GM18508 (cell line): Measurements from ENCODE around the gene BCL6B.

ENCODE experiments used
- ATAC-seq: cut with Tn5 transposase; IDR thresholded peaks from one replicate; pipeline ENCODE4 v1.9.1; 2021; ENCODE audit warnings: moderate number of reproducible peaks; ENCODE audit not compliant: insufficient read depth, unreplicated experiment

The BCL6B gene

DNA sequence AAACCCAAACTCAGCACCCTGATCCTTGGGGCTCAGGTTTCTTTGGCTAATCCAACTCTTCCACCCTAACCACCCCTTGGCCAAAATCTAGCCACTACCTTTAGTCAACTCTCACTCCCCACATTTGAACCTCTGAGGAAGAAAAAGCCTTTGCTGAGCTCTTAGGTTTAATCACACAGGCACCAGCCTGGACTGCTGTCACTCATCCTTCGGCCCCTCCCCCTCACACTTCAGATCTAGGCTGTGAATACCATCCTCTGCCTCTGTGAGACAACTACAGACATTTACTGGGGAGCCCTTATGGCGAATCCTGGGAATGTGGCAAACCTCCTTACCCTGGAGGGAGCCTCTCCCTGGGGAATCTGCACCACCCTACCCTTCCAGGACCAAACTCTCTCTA lies 15.7 kb upstream of the BCL6B start:
- ATAC-seq: no peak

DNA sequence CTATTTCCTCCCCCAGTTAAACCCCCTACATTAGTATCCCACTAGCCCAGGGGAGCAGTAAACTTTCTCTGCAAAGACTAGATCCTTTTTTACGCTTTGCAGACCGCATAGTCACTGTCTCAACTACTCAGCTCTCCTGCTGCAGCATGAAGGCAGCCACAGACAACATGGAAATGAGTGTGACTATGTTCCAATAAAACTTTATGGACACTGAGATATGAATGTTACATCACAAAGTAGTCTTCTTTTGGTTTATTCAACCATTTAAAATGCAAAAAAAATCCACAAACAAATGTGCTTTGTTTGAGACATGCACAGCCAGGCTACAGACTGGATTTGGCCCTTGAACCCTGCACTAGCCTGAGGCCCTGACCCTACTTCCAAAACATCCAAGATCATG lies 12.3 kb upstream of the BCL6B start:
- ATAC-seq: no peak

DNA sequence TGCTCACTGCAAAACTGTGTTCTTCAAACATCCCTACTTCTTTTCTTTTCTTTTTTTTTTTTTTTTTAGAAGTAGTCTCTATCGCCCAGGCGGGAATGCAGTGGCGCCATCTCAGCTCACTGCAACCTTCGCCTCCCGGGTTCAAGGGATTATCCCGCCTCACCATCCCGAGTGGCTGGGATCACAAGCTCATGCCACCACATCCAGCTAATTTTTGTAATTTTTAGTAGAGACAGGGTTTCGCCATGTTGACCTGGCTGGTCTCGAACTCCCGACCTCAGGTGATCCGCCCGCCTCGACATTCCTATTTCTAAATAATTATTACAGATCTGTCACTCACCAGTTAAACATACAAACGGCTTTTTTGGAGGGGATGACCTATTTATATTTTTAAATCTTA lies 11.4 kb upstream of the BCL6B start:
- ATAC-seq: no peak

DNA sequence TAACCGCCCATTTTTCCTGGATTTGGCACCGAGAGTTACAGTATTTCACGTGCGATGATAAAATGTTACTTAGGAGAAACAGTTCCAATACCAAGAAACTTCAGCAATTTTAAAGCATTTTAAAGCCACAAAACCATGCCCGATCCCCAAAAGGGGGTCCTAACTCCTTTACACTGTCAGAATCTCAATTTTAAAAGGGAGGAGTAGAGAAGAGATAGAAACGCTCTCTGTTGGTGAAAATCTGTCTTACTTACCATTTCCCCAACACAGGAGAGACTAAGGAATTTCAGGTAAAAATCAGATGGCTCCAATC lies 11.0 kb upstream of the BCL6B start:
- ATAC-seq: no peak

DNA sequence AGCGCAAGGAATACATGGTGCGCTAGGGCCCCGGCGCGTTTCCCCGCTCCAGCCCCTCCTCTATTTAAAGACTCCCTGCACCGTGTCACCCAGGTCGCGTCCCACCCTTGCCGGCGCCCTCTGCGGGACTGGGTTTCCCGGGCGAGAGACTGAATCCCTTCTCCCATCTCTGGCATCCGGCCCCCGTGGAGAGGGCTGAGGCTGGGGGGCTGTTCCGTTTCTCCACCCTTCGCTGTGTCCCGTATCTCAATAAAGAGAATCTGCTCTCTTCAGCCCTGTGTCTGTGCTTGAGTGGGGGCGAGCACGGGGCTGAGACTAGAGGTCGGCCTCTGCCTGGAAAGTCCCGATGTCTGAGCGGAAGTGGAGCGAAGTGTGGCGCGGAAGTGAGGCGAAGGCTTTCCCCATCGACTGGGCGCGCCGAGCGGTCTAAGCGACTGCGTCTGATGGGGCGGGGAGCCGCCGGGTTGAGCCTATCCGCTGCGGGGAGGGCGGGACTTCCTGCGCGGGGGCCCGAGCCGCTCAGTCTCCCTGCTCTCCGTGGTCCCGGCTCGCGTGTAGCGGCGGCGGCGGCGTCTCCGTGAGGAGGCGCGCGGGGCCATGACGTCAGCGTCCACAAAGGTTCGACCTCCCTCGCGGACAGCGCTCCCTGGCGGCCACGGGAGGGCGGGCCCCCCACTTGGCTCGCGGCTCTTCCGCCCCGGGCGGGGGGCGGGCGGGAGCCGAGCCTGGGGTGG lies 8.4 kb upstream of the BCL6B start:
- peak; percentile 43 for ATAC-seq

DNA sequence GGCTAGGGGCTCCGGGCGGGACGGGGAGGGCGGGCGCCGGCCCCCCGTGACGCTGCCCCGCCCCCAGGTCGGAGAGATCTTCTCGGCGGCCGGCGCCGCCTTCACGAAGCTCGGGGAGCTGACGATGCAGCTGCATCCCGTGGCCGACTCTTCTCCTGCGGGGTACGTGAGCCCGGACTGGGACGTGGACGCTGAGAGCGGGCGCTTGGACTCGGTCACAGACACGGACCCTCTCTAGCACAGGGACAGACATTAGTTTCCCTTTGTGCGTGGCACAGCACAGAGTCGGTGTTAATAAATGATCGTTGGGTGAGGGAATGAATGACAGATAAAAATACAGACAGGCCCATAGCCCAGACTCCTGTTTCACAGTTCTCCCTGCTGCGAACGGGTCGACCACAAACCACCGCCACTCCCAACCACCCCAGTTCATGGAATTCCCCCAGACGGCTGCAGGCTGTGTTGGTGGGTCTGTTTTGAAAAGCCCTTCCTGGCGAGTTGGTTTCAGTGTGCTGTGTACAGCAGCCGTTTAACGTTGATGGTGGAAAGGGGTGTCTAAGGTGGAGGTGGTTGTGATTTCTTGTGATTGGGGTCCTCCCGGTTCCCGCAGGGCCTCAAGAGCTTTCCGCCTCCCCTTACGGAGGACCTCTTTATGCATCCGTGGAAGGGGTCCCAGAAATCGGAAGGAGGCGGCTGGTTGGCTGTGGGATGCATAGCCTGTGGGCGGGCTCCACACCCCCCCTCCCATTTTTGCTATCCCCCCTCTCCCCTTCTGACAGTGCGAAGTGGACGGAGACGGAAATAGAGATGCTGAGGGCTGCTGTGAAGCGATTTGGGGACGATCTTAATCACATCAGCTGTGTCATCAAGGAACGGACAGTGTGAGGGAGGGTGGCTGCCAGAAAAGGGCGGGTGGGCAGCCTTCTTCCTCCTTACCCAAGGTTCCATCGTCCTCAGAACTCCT lies 7.6 kb upstream of the BCL6B start:
- ATAC-seq: peak; percentile 10

DNA sequence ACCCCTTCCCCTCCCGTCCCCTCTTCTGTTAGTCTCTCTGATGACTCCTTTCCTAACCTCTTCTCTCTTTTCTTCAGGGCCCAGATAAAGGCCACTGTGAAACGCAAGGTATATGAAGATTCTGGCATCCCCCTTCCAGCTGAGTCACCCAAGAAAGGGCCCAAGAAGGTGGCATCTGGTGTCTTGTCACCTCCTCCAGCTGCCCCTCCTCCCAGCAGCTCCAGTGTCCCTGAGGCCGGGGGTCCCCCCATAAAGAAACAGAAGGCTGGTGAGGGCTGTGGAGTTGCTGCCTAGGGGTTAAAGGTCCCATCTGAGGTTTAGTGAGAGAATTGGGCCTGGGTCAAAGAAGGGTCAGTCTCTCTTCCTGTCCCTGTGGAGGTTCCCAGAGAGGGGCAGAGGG lies 6.4 kb upstream of the BCL6B start:
- no peak for ATAC-seq

DNA sequence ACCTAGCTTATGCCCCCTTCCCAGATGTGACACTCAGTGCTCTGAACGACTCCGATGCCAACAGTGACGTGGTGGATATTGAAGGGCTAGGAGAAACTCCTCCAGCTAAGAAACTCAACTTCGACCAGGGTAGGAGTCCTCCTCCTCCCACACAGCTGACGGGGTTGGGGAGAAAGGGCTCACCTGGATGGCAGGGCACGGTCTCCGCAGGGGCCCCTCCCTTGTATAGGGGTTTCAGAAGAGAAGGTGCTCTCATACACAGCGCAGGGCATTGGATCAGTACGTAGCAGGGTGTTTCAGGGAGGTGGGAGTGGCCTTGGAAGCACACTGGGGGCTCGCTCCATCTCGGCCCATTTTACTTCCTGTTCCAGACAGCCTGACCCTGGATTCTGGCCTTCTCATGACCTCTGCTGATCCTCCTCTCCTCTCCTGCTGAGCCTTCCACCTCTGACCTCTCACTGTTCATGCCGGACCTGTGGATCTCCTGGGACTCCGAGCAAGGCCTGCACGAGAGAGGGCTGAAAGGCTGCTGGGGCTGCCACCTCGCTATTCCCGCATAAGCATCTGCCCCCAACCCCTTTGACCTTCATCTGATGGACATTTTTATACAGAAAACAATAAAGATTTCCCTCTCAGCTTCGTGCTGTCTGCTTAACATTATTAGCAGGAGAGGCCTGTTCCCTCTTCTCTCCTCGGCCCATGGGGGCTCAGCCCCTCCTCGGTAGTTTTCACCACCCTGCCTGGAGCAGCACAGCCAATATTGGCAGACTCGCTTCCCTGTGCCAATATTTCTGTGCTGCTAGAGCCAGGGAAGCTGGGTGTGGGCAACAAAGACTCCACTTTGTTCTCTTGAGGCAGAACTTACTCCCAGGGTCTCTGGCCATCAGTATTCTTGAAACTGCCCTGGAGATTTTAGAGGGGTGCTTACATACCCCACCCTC lies 5.7 kb upstream of the BCL6B start:
- ATAC-seq: no peak

DNA sequence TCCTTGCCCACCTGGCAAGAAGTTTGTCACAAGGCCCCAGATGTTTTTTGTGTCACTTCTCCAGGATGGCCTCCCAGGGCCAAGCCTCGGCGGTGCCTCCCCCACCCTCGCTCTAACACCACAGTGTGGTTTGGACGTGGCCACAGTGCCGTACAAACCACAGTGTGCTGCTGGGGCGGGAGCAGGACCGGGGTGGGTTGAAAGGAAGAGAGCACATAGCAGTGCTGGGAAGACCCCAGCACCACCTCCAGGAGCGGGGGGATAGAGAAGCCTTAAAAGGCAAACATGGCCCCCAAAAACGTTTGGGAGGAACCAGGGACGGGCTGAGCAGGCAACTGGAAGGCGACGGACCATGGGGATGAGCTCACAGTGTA lies 5.0 kb upstream of the BCL6B start:
- no peak for ATAC-seq

DNA sequence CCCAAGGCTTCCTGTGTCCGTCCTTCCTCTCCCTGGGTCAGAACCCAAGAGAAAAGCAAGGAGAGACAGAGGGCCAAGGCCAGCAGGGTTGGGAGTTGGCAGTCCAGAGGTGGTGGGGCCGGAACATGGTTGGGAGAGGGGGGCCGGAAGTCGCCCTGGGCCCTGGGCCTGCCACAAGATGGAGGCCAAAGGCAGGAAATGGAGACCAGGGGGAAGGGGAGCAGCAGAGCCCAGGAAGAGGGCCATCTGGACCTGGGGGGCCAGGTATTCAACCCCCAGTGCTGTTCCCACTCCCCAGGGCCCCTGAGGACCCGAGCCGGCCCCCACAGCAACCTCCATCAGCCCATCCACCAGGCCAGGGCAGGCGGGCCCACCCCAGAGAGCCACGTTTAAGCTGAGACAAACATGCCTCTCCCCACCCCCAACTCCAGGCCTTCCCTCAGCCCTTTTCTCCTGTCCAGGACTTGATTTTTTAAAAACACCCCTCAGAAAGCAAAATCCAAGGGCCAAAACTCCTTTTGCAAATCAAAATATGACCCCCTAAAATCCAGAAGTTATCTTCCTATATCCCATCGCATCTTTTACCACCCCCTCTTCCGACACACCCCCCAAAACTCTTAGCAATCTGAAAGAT lies 4.4 kb upstream of the BCL6B start:
- no peak for ATAC-seq

DNA sequence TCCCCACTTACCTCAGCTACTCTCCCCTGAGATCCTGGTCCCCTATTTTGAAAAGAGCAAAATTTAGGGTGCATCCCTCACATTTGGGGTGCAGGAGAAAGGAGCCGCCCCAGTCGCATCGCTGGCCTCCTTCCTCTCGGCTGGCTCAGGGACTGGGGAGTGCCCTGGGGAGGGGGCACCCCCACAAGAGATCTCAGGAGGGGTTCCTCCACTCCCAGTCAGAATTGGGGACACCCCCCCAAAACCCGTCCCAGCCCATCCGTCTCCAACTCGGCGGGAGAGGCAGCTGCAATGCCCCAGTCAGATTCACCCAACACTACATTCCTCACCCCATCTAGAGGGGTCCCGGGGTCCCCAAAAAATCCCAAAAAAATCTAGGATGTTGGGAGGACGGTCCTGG lies 3.5 kb upstream of the BCL6B start:
- ATAC-seq: no peak

DNA sequence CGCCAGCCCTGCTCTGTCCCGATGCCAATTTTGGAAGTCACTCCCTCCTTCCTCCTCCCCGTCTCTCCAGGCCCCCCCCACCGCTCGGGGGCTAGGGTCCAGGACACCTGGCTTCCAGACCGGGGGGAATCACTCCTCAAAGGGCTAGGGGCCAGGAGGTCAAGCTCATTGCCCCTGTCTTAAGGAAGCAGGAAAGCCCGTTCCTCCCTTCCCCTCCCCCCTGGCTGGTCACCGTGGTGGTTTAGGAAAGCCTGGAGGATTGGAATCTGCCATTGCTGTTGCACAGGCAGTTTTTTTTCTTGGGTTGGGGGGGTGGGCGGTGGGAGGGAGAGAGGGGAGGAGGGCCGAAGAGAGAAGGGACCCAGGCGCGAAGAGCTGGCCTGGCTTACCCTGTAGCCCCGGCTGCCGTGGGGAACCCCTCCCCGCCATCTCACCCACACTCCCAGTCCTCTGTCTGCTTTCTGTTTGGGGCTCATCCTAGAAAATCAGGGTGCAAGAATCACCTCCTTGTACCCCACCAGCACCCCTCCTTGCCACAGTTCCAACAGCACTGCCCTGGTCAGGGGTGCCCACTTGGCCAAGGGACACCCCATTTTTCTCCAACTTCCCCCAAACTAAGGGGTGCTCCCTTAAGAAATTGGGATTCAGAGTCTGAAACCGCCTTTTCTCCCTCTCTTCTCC lies 2.9 kb upstream of the BCL6B start:
- no peak for ATAC-seq

DNA sequence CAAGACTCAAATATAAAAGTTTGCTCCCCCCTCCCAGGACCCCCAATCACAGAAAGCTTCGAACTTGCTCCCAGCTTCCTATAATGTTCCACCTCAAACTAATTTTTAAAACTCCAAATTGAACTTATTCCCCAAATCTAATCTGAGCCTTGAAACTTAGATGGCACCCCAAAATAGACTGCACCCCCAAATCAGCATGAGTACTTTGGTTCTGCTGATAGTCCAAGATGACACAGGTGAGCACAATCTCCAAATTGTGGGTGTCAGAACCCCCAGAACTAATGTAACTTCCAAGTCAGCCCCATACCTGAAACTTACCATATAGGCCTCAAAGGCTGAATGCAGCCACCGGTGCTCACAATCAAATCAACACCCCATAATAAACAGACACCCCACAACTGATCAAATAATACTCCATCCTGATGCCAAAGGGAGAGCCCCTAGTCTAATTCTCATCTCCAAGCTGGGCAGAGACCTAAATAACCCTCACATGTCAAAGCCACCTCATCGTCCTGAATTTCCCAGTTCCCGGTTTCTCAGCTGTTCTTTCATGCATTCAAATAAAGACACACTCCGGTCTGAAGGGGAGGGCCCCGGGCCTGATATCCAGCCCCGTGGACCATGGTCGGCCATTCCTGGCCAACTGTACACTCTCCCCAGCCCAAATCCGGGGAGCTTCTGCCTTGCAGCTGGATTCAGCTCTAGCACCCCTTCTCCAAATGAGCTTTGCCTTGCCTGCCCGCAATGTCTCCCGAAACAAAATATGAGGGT lies 1.8 kb upstream of the BCL6B start:
- no peak for ATAC-seq

DNA sequence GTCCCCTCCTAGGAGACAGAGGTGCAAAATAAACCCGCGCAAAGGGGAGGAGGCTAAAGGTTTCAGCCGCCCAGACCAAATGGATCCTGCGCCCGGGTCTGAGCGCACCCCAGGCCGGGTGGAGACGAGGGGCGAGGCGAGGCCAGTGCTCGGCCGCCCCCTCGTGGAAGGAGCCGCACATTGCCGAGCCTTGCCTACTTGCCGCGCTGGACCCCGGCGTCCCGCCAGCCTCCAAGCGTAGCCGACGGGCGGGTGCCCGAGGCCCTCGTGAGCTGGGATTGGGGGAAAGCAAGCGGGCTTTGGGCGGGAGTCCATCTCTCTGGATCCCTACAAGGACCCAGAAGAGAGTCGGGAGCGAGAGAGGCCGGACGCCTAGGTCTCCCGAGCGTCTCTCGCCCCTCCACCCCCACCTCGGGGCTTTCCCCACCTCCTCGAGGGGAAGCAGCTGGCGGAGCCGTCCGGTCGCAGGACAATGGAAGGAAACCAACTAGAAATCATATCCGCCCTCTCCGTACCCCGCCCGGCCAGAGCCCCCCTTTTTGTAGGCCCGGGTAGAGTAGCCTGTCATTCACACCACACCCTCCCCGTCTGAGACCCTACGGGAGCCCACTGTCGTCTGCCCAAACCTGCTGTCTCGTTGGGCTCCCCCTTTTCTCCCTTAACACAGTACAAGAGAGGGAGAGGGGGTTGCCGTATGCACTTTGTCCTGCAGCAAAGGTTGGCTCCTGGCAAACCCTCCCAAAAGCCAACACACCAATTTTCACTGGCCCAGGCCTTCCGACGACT lies 664 bp upstream of the BCL6B start:
- no peak for ATAC-seq

DNA sequence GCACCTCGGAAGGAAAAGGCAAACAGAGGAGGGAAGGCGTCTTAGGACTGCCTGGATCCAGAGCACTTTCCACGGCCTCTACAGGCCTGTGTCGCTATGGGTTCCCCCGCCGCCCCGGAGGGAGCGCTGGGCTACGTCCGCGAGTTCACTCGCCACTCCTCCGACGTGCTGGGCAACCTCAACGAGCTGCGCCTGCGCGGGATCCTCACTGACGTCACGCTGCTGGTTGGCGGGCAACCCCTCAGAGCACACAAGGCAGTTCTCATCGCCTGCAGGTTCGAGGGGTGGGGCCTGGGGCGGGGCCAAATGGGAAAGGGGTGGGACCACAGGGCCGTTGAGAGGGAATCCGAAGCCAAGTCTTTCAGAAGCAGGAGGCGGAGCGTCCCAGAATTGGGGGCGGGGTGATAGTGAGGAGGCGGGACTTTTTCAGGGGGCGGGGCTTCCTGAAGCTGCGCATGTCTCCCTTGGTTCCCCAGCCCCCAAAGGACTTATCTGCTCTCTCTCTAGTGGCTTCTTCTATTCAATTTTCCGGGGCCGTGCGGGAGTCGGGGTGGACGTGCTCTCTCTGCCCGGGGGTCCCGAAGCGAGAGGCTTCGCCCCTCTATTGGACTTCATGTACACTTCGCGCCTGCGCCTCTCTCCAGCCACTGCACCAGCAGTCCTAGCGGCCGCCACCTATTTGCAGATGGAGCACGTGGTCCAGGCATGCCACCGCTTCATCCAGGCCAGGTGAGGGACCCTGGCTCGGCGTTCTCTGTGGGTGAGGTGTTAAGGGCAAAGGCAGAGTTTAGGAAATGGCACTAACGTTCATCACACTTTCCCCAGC lies 939 bp downstream of the BCL6B start:
- no peak for ATAC-seq

DNA sequence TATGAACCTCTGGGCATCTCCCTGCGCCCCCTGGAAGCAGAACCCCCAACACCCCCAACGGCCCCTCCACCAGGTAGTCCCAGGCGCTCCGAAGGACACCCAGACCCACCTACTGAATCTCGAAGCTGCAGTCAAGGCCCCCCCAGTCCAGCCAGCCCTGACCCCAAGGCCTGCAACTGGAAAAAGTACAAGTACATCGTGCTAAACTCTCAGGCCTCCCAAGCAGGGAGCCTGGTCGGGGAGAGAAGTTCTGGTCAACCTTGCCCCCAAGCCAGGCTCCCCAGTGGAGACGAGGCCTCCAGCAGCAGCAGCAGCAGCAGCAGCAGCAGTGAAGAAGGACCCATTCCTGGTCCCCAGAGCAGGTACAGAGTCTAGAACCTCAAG lies 1.5 kb downstream of the BCL6B start:
- no peak for ATAC-seq

DNA sequence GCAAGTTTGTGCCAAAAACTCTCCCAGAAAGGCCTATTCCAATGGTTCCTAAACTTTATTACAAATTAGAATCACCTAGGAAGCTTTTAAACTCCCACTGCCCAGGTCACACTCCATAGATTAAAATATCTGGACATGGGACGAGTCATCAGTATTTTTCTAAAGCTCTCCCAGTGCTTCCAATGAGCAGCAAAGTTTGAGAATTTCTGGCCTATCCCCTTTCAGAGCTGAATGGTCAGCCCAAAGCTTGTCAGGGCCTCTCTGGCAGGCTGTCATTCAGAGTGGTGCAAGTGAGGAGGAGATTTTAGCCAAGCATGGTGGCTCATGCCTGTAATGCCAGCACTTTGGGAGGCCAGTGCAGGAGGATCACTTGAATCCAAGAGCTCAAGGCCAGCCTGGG lies 2.4 kb downstream of the BCL6B start:
- no peak for ATAC-seq
